ENCODE results near the gene IPO11. TPM values are rescaled to one million over a fixed set of nuclear protein-coding genes. Genes with fewer than 3 reads are reported as not detected.

Gene IPO11
- total and polyA plus RNA-seq, 2 experiments from 2014 or later = 18.7 to 64.7 TPM

DNA sequence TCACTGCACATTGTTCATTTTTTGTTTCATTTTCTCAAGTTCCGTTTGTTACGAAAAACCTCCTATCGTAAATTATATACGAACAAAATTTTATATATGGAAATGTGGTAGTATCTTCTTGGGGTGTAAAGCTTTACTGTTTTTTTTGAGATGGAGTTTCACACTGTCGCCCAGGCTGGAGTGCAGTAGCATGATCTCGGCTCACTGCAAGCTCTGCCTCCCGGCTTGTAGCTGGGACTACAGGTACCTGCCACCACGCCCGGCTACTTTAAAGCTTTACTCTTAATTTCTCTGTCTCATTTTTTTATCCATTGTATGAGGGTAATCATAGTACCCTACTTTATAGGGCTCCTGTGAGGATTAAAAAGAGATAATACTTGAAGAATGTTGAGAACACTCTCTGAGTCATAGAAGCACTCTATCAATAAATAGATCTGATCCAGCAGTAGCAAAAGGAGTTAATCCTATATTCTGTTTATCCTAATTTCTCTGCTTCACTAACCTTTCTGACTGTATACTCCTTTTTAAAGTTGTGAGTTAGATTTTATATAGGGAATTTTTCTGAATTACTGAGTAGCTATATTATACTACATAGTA lies 160.5 kb downstream of the IPO11 start:
- TF ChIP-seq ZNF462 (CRISPR knock-in tag; IDR thresholded peaks at IDR 0.05) (no peak), ZNF331 (CRISPR knock-in tag; IDR thresholded peaks at IDR 0.05; ENCODE audit: low read depth) (no peak), REST (IDR thresholded peaks at IDR 0.05; ENCODE audit: unreplicated experiment) (no peak), EZH2 (IDR thresholded peaks at IDR 0.05; ENCODE audit: low read depth, unreplicated experiment) (no peak), NANOG (IDR thresholded peaks at IDR 0.05; ENCODE audit: borderline replicate concordance) (no peak), CTCF (conservative IDR thresholded peaks at IDR 0.05; ENCODE audit: low read depth in 2 of 2) (no peak), EZH2phosphoT487 (IDR thresholded peaks at IDR 0.05; ENCODE audit: unreplicated experiment) (no peak)
- ATAC-seq = no peak

More for the DNA sequence above, 160.5 kb downstream of the IPO11 start:
- no peak overlapping the region for H3K4me3 Mint-ChIP-seq
- H3K36me3 Mint-ChIP-seq (ENCODE audit: low read depth) = peaks cover 12% of the 10 kb centered on the region
- H3K27me3 Mint-ChIP-seq (ENCODE audit: insufficient read depth, low read depth, poor library complexity) = no peaks in the 10 kb centered on the region
- H3K4me1 Mint-ChIP-seq = peaks cover 15% of the 10 kb centered on the region
- H3K9me3 Mint-ChIP-seq = peaks cover 6% of the 10 kb centered on the region
- no peak overlapping the region for H3K27ac Mint-ChIP-seq
- Histone ChIP-seq H3F3A (replicated peaks; ENCODE audit: low read depth) (no peaks in the 10 kb centered on the region), H3K36me3 (ENCODE audit: insufficient read depth) (no peaks in the 10 kb centered on the region), H3K4me2 (no peak overlapping the region), H3K9me2 (ENCODE audit: insufficient read depth) (no peaks in the 10 kb centered on the region), H3K4me3 (no peak overlapping the region), H4K20me1 (replicated peaks; ENCODE audit: insufficient read depth) (no peaks in the 10 kb centered on the region), H2AFZ (no peak overlapping the region), H3K4me1 (ENCODE audit: insufficient read depth) (peaks cover 10% of the 10 kb centered on the region), H3K79me2 (replicated peaks; ENCODE audit: insufficient read depth) (no peaks in the 10 kb centered on the region; the same call in 1 of the 2 replicates), H3K27me3 (ENCODE audit: insufficient read depth) (no peaks in the 10 kb centered on the region), H3K27ac (ENCODE audit: low read depth) (no peak overlapping the region)
- no peak for DNase-seq (ENCODE audit: low spot score)

Measured in GM23338 (cell line).